HG02970 (cell line): Measurements from ENCODE around the gene THSD4.
"Not testable (repeated sequence)": the region's sequence is repeated elsewhere in the genome, so short reads cannot be mapped to it uniquely, and the experiment has no call there.

Source experiments
- ATAC-seq: cut with Tn5 transposase; IDR thresholded peaks from one replicate; pipeline ENCODE4 v1.9.1; 2021; ENCODE audit warnings: mild to moderate bottlenecking, moderate library complexity, moderate number of reproducible peaks; ENCODE audit not compliant: unreplicated experiment, low FRiP score

THSD4 gene

DNA sequence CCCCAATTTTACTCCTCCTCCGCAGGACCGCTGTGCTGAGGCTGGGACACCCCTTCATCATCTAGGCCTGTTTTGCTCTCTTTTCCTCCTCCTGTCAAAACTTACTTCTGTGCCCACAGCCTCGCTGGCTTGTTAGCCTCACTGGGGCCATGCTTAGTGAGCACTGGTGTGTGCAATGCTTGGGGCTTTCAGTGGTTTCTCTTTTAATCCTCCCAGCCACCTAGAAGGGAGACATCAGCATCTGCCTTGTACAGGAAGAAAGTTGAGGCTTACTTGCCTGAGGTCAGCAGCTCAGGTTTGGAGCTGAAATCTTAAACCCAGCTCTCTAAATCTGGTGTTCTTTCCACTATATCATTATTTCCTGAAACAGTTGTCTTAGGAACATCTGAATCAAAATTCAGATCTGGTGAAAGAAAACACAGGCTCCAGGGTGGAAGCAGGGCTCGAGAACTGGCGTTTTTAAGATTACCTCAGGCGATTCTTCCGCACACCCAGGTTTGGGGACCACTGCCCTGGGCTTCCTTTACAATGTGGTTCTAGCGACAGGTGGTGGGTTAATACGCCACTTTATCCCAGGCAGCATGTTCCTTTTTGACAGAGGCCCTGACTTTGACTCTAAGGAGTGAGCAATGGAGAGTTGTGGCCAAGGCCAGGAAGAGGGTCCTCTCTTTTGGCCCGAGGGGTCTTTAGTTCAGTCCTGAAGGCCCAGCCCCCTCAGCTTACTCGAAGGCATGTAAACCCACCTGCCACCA lies 3.8 kb downstream of the THSD4 start:
- ATAC-seq, result no peak

DNA sequence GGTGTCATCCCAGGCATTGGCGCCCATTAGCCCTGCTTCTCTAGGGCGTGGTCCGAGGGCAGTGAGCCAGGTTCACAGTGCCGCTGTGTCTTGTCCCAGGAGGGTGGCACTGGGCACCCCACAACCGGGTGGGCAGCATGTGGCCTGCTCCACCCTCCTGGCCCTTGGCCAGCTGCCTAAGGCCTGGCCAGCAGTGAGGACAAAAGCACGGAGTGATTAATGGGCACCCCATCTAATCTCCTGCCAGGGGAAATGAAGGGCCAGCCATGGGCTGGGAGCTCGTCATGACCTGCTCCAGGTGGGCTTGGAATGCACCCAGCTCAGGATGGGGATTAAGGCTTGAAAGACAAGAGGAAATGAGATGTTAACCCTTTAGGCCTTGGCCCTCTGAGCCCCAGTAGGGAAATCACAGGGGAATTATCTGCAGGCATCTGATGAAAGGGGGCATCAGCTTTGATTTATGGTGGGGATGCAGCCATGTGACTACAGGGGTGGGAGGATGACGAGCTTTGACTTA lies 5.2 kb downstream of the THSD4 start:
- no peak for ATAC-seq

DNA sequence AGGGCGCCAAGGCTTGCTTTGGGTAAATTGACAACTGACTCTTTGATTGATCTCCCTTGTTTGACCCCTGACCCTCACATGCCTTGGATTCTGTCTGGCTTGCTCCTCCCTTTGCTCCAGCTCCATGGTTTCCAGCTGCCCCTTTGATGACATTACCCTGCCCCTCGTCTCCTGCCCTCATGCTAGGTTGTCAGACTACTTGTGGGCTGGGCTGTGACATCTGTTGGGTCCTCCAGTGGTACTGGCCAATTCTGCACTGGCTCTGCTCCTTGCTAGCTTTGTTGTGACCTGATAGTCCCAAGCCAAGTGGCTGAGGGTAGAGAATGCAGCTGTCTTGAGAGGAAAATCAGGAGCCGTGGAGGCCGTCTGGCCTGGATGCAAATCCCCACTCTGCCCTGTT lies 6.2 kb downstream of the THSD4 start:
- no peak for ATAC-seq

DNA sequence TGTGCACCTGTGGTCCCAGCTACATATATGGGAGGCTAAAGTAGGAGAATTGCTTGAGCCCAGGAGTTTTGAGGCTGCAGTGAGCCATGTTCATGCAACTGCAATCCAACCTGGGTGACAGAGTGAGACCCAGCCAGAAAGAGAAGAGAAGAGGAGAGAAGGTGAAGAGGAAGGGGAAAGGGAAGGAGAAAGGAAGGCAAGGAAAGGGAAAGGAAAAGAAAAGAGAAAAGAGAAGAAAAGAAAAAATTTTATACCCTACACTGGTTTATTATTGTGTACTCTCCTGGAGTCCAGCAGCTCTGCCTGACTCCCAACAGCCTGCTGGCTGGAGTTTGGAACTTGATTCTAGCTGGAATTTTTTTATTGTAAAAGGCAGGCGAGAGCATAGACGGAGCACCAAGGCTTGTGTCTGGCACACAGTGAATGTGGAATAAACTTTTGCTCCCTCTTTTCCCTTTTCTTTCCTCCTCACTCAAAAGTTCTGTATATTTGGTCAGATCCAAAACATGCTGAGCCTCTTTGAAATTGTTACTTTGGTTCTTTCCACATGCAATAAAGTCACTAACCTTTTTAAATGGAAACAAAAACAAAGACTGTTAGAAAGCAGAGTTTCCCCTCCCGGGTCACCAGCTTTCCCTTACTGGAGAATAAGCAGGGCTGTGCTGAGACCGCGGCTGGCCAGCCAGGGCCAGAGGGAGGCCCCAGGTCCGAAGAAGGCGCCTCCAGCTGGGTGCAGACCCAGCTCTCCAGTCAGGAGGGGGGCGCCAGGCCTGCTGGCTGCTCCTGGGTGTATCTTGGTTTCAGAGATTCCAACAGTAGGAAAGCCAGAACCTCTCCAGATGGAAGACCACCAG lies 9.9 kb downstream of the THSD4 start:
- no peak for ATAC-seq

DNA sequence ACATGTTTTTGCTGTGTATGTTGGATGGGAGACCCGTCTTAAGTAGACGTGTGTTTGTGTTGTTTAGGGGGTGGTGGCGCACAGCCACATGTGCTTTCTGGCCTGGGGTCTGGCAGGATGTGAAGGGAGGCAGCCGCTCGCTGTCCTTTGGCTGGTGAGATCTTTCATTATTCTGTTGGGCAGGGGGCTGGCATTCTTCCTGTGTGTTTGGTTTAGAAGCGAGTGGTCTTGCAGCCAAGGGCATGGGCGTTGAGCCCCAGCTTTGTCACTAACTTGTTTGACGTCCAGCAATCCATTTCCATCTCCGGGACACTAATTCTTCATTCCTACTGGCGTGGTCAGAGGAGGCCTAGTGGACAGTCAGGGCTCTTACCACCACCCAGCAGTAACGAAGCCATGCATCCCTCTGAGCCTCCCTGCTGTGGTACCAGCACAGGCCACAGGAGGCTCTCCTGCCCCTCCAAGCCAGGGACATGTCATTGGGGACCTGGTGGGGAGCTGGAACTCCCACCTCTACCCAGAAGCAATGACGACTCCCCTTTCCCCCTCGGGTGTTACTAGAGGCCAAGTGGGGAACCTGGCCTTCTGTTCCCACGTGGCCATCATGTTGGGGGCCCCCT lies 10.7 kb downstream of the THSD4 start:
- no peak for ATAC-seq

DNA sequence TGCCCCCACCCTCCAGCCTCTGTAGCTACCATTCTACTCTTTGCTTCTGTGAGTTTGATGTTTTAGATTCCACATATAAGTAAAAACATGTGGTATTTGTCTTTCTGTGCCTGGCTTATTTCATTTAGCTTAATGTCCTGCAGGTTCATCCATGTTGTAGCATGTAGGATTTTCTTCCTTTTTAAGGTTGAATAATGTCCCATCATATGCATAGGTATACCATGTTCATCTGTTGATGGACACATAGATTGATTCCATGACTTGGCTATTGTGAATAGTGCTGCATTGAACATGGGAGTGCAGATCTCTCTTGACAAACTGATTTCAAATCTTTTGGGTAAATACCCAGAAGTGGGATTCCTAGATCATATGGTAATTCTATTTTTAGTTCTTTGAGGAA lies 11.8 kb downstream of the THSD4 start:
- no peak for ATAC-seq

DNA sequence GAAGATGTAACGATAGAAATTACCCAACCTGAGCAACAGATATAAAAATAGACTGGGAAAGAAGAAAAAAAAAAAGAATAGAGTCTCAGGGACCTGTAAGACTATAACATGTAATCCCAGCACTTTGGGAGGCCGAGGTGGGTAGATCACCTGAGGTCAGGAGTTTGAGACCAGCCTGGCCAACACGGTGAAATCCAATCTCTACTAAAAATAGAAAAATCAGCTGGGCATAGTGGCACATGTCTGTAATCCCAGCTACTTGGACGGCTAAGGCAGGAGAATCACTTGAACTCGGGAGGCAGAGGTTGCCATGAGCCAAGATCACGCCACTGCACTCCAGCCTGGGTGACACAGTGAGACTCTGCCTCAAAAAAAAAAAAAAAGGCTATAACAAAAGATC lies 12.9 kb downstream of the THSD4 start:
- ATAC-seq, result not testable (repeated sequence)

DNA sequence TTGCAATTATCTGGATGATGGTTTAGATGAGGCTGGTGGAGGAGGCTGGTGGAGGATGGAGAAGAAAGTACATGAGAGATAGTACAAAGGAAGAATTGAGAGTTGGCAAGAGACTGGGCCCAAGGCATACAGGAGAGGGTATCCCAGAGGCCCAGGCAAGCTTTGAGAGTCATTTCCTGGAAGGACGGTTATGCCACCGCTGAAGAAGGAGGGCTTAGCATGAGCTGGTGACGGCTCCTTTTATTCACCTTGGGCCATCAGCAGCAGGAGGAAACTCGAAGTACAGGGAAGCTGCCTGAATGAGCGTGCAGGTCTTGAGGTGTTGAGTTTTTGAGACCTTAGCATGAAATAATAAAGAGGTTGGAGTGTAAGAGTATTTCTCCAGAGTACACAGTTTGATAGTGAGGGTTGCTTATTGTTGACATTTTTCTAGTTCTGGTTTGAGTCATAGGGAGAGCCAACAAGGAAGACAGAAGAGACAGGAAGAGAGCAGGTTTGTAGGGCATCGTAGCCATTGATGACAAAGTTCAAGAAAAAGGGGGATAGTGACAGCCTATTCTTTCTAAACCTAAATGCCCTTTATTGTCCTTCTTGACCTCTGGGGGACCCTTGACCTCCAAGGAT lies 13.8 kb downstream of the THSD4 start:
- no peak for ATAC-seq

DNA sequence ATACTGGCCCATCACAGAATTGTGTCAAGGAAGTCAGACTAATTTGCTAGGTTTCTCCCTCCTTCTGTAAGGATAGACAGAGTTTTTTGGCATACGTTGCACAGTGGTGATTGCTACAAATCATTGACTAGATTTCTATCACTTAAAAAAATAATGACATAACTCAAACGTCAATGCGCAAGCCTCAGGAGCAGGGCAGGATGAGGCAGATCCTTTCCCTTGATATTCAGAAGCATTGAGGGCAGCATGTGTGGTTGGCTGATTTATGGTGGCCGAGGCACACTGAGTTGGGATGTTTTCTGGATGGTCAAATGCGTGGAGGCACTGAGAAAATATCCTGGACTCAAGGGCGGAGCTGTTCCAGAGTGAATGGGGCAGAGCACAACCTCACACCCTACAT lies 14.4 kb downstream of the THSD4 start:
- ATAC-seq, result no peak

DNA sequence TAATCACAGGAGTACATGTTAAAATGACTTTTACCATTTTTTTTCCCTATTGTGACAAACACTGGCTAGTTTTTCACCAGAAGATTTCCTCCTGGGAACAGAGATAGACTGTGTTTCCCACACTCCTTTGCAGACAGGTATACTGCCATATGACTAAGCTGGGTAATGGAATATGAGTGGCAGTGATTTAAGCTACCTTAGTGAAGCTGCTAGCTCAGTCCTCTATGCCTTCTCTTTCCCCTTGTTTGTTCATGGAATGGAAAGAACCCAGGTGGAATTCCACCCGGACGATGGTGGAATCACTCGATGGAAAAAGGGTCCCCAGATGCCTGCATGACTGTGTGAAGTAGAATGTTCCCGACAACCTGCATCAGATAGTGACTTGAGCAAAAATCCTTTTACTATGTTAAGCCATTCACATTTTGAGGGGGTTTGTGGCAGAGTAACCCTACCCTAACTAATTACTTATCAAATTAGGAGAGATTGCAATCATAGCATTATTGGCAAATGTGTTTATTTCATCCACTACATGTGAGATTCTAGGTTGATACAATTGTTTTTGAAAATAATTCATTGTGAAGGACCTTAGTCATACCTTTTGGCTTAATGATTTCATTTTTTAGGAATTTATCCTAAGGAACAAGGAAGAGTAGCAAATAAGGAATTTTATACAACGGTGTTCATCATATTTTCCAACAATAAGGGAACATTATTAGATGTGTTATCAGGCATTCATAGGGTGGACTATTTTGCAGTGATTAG lies 16.5 kb downstream of the THSD4 start:
- ATAC-seq, result no peak

DNA sequence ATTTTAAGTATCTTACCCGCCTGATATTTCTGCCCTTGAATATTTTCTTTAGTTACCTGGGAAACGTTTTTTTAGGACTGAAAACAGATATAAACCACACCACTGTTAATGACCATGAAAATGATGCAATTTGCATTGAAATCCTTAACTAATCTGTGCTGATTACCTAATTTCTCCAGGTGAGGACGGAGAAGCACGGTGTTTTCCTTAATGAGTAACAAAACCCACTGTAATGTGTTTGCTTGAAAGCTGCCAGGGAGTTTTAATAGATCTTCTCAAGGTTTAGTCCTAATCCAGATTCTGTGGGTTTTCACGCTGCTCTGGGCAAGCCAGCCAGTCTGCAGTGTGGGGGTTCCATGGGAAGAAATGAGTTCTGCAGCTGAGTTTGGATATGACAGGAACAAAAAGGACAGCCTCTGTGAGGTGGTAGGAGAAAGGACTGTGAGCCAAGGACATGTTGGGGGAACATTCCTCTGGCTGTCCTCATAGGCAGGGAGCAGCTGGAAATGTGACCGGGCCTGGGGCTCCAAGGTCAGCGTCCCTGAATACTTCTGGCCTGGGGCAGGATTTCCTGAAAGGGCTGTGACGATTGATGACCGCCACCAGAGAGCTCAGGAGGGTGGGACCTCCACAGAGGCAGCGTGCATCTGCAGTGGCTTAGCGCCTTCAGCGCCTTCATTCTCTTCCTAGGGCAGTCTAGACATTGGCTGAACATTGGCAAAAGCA lies 18.6 kb downstream of the THSD4 start:
- no peak for ATAC-seq

DNA sequence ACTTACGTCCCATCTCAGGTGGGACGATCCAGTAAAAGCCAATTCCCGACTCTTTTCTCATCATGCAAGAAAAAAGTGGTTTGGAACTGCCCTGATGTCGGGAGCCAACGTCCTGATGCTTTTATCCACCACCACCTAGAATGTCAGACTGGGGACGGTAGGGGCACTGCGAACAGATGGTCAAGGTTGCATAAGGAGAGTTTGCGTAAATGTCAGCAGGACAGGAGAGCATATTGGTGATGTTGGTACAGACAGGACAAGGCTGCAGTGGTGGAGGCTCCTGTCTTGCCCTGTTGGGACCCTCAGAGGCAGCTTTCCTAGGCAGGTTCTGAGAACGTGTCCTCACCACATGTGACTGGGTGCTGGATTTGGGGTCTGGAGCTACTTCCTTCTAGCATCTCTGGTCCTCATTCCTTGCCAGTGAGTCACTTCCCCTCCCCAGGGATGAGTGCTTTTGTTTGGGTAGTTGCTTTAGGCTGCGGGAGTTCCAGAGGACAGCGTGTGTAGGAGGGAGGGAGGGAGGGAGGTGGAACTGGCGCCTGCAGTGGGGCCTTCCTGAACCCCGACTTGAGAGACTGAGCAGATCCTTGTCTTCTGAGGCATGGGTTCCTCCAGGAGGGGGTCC lies 21.0 kb downstream of the THSD4 start:
- no peak for ATAC-seq

DNA sequence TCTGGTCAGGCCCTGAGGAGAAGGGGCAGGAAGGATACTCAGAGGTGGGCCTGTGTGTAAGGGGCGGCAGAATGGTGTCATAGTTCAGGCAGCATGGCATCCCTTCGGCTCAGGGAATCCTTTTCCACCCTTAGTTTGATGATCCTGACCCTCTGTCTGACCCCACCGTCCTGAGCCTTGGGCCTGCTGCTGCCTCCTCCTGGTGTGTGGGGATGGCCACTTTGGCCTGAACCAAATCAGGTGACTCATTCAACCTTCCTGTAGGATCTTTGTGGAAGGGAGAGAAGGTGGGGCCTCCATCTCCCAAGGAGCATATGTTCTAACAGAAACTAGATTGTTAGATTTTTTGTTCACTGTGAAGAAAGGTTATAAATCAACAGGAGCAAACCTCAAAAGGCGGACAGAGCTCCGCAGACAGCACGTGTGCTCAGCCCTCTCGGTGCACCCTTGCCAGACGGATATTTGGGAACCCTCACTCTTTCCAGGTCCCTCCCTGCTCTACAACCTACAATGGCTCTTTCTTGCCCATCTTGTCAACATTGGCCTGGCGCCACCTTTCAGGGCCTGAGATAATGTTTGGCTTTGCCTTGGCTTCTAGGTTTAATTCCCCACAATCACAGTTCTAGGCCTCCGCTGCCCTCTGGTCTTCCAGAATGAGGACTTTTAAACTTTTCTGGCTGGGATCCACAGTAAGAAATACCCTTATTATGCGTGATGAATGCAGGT lies 21.7 kb downstream of the THSD4 start:
- ATAC-seq, result no peak

DNA sequence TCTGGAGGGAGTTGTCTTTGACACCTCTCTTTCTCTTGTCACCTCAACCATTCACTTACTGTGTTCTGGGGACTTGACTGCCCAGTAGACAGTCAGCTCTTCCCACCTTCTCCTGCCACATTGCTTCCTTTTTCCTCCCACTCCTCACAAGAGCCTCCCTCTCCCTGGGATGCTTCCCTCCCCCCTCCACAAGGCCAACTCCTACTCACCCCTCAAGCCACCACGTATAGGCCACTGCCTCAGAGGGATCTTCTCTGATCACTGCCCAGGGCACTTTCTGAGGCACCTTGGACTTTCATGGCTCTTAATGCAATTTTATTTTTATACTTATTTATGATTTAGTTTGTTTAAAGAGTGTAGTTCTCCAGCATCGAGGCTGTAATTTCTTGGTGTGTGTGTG lies 23.2 kb downstream of the THSD4 start:
- no peak for ATAC-seq

DNA sequence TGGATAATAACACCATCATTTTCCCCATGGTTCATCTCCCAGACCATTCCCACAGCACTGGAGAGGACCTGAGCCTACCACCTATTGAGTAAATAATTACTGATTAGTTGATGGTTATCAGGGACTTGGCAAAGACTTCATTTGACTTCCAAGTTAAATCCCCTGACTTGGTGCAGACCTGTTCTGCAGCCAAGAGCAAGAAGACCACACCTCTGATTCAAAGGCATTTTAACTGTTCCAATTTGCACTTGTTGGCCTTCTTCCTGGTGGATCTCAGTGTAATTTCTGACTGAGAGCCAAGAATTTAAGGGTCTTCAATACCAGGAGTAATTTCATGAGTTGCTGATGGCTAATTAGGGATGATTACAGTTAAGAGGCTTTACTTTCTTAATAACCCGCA lies 24.0 kb downstream of the THSD4 start:
- ATAC-seq, result no peak

DNA sequence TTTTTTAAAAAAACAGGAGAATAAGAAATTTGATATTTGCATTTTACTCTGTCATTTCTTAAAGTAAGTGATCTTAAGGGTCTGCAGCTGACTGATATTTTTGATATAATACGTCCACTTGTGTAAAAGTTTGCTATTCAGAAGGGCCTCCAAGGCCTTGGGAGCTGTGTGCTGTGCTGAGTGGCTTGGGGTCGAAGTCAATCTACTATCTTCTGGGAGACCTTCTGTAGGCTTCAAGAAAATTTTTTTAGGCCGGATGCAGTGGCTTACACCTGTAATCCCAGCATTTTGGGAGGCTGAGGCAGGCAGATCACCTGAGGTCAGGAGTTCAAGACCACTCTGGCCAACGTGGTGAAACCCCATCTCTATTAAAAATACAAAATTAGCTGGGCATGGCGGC lies 26.3 kb downstream of the THSD4 start:
- ATAC-seq, result no peak

DNA sequence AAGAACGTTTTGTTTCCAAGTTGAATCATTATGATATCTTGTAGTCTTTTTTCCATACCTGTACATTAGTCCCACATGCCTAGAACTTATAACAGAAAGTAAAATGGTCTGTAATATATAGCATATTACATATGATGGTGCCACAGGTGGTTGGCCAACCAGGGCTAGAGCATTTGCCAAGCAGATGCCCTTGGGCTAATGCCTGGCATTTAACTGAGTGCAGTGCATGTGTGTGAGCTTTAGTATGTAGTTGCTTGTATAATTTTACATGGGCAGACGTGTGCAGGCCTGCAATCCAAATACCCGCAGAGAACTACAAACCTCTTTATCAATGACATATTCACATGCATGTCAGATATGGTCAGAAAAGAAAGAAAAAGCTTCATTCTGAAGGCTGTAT lies 27.5 kb downstream of the THSD4 start:
- no peak for ATAC-seq
